ENCODE results near the gene FRYL. TPM values are rescaled to one million over a fixed set of nuclear protein-coding genes. Genes with fewer than 3 reads are reported as not detected.

FRYL gene
- total and polyA plus RNA-seq, 2 of the 13 experiments (the other 11 are each of a cell fraction or from before 2014, with no cell fraction given): 9.7 to 19.6 TPM

DNA sequence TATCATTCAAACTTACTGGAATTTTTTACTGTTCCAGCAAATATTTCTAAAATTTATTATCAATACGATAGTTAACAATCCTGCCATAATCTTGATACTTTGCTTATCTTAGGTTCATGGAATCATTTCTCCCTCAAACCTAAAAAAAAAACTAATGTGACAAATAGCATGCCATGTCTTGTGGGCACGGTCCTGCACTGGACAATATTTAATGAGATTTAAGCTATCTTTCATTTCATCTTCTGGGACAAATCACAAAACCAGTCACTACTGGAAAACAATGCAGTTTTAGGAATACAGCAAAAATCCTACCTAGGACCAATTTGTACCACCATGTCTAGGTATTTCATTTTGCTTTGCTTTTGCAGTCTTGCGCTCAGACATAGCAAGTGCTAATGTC, 93.7 kb downstream of the FRYL start:
- POLR2A ChIA-PET: no interaction called here
- ATAC-seq (no peak), FAIRE-seq (no peak), DNase-seq (ENCODE audit: low spot score) (no peak)
- TF ChIP-seq KLF12 (CRISPR knock-in tag; IDR thresholded peaks at IDR 0.05; ENCODE audit: borderline replicate concordance): no peak
- TF ChIP-seq KMT2A (CRISPR knock-in tag; IDR thresholded peaks at IDR 0.05): no peak
- TF ChIP-seq HNRNPH1 (optimal IDR thresholded peaks at IDR 0.05; ENCODE audit: low read depth, low read length): no peak
- no peak for TF ChIP-seq TOPORS (CRISPR knock-in tag; IDR thresholded peaks at IDR 0.05)
- TF ChIP-seq ZBTB7B (CRISPR knock-in tag; IDR thresholded peaks at IDR 0.05): no peak
- TF ChIP-seq HNRNPUL1 (IDR thresholded peaks at IDR 0.05; ENCODE audit: low read depth, low read length): no peak
- TF ChIP-seq ZNF562 (CRISPR knock-in tag; IDR thresholded peaks at IDR 0.05; ENCODE audit: borderline replicate concordance): no peak
- TF ChIP-seq, protein P1, sequence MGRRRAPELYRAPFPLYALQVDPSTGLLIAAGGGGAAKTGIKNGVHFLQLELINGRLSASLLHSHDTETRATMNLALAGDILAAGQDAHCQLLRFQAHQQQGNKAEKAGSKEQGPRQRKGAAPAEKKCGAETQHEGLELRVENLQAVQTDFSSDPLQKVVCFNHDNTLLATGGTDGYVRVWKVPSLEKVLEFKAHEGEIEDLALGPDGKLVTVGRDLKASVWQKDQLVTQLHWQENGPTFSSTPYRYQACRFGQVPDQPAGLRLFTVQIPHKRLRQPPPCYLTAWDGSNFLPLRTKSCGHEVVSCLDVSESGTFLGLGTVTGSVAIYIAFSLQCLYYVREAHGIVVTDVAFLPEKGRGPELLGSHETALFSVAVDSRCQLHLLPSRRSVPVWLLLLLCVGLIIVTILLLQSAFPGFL (CRISPR knock-in tag; IDR thresholded peaks at IDR 0.05): no peak
- TF ChIP-seq, protein P2, sequence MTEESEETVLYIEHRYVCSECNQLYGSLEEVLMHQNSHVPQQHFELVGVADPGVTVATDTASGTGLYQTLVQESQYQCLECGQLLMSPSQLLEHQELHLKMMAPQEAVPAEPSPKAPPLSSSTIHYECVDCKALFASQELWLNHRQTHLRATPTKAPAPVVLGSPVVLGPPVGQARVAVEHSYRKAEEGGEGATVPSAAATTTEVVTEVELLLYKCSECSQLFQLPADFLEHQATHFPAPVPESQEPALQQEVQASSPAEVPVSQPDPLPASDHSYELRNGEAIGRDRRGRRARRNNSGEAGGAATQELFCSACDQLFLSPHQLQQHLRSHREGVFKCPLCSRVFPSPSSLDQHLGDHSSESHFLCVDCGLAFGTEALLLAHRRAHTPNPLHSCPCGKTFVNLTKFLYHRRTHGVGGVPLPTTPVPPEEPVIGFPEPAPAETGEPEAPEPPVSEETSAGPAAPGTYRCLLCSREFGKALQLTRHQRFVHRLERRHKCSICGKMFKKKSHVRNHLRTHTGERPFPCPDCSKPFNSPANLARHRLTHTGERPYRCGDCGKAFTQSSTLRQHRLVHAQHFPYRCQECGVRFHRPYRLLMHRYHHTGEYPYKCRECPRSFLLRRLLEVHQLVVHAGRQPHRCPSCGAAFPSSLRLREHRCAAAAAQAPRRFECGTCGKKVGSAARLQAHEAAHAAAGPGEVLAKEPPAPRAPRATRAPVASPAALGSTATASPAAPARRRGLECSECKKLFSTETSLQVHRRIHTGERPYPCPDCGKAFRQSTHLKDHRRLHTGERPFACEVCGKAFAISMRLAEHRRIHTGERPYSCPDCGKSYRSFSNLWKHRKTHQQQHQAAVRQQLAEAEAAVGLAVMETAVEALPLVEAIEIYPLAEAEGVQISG (CRISPR knock-in tag; IDR thresholded peaks at IDR 0.05): no peak
- TF ChIP-seq, protein P3, sequence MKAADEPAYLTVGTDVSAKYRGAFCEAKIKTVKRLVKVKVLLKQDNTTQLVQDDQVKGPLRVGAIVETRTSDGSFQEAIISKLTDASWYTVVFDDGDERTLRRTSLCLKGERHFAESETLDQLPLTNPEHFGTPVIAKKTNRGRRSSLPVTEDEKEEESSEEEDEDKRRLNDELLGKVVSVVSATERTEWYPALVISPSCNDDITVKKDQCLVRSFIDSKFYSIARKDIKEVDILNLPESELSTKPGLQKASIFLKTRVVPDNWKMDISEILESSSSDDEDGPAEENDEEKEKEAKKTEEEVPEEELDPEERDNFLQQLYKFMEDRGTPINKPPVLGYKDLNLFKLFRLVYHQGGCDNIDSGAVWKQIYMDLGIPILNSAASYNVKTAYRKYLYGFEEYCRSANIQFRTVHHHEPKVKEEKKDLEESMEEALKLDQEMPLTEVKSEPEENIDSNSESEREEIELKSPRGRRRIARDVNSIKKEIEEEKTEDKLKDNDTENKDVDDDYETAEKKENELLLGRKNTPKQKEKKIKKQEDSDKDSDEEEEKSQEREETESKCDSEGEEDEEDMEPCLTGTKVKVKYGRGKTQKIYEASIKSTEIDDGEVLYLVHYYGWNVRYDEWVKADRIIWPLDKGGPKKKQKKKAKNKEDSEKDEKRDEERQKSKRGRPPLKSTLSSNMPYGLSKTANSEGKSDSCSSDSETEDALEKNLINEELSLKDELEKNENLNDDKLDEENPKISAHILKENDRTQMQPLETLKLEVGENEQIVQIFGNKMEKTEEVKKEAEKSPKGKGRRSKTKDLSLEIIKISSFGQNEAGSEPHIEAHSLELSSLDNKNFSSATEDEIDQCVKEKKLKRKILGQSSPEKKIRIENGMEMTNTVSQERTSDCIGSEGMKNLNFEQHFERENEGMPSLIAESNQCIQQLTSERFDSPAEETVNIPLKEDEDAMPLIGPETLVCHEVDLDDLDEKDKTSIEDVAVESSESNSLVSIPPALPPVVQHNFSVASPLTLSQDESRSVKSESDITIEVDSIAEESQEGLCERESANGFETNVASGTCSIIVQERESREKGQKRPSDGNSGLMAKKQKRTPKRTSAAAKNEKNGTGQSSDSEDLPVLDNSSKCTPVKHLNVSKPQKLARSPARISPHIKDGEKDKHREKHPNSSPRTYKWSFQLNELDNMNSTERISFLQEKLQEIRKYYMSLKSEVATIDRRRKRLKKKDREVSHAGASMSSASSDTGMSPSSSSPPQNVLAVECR (CRISPR knock-in tag; IDR thresholded peaks at IDR 0.05; ENCODE audit: borderline replicate concordance): no peak
- TF ChIP-seq HOXD1 (CRISPR knock-in tag; IDR thresholded peaks at IDR 0.05): no peak
- no peak for TF ChIP-seq ZNF577 (CRISPR knock-in tag; IDR thresholded peaks at IDR 0.05; ENCODE audit: borderline replicate concordance, low read depth)
- Histone ChIP-seq H3K4me3 (replicated peaks in 1 of 3; ENCODE audit: insufficient read depth in 1 of 3, low read depth in 2 of 3, low read length in 3 of 3) (no peak overlapping the region), H3K9me3 (ENCODE audit: low read length) (no peaks in the 10 kb centered on the region), H3K36me3 (replicated peaks in 1 of 2; ENCODE audit: control insufficient read depth in 1 of 2, insufficient read depth in 2 of 2, low read length in 2 of 2) (no peaks in the 10 kb centered on the region; a peak in 1 of 5 replicates), H3K9ac (ENCODE audit: insufficient read depth, low read depth, low read length) (no peak overlapping the region), H2AFZ (ENCODE audit: low read length) (no peak overlapping the region), H3K4me1 (ENCODE audit: insufficient read depth, low read length) (0 out of 2 replicates have a peak, but pooled peaks cover 5% of the 10 kb centered on the region), H3K27ac (ENCODE audit: extremely low read length, insufficient read depth, low read length) (no peak overlapping the region), H4K20me1 (ENCODE audit: insufficient read depth, low read length) (no peaks in the 10 kb centered on the region), H3K79me2 (ENCODE audit: insufficient read depth, low read length) (no peaks in the 10 kb centered on the region), H3K27me3 (ENCODE audit: control insufficient read depth in 1 of 2, insufficient read depth in 2 of 2, low read length in 2 of 2) (no peaks in the 10 kb centered on the region), H3K4me2 (ENCODE audit: low read depth, low read length) (no peak overlapping the region)
- in situ Hi-C loops (cut with HindIII; ENCODE audit: extremely low pct_ligation_motif_present, low pct_unique_long_range_greater_than_20kb): no loop called here
- 99% methylated on average over 3 of the region's 3 CpGs for WGBS (ENCODE audit: low lambda C conversion rate)
- BruUV-seq (replicated peaks): no TSS peak
- CTCF ChIA-PET (ENCODE audit: low intra/inter-chr PET ratio, low total read pairs): no interaction called here
- intact Hi-C loops (cut with micrococcal nuclease; ENCODE audit: unreplicated experiment): no loop called here

All from HepG2 (cell line).